ENCODE data around the gene N4BP2. TPM values are rescaled to one million over a fixed set of nuclear protein-coding genes. Genes with fewer than 3 reads are reported as not detected.

Gene N4BP2
- total and polyA plus RNA-seq, 9 donors = 3.5 to 21.3 (median 10.6) TPM

- Histone ChIP-seq H3K27ac (no peak overlapping the region), H3K9me3 (no peaks in the 10 kb centered on the region), H3K36me3 (no peaks in the 10 kb centered on the region), H3K27me3 (no peaks in the 10 kb centered on the region), H3K4me3 (no peak overlapping the region), H3K4me1 (ENCODE audit: insufficient read depth) (peaks cover 2% of the 10 kb centered on the region)
- no peak for DNase-seq
- 93 to 95% (median 94%) methylated on average over 4 of the region's 4 CpGs for WGBS, 3 donors
- TF ChIP-seq EP300 (IDR thresholded peaks at IDR 0.05) (no peak), POLR2A (IDR thresholded peaks at IDR 0.05) (no peak)
- TF ChIP-seq, protein P1, sequence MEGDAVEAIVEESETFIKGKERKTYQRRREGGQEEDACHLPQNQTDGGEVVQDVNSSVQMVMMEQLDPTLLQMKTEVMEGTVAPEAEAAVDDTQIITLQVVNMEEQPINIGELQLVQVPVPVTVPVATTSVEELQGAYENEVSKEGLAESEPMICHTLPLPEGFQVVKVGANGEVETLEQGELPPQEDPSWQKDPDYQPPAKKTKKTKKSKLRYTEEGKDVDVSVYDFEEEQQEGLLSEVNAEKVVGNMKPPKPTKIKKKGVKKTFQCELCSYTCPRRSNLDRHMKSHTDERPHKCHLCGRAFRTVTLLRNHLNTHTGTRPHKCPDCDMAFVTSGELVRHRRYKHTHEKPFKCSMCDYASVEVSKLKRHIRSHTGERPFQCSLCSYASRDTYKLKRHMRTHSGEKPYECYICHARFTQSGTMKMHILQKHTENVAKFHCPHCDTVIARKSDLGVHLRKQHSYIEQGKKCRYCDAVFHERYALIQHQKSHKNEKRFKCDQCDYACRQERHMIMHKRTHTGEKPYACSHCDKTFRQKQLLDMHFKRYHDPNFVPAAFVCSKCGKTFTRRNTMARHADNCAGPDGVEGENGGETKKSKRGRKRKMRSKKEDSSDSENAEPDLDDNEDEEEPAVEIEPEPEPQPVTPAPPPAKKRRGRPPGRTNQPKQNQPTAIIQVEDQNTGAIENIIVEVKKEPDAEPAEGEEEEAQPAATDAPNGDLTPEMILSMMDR (IDR thresholded peaks at IDR 0.05) = no peak
- intact Hi-C loops (cut with DNase I) = no loop called here
Observed at GRCh38 chr4:40201898-40202297, 145.2 kb downstream of the N4BP2 start.

GRCh38 chr4:40202474-40202873 is 145.8 kb downstream of the N4BP2 start:
- intact Hi-C loops (cut with DNase I) = no loop called here
- TF ChIP-seq POLR2A (IDR thresholded peaks at IDR 0.05) (no peak), EP300 (IDR thresholded peaks at IDR 0.05) (no peak)
- TF ChIP-seq, protein P1 (IDR thresholded peaks at IDR 0.05) = no peak
- 80 to 84% (median 82%) methylated on average over 3 of the region's 3 CpGs for WGBS, 3 donors

GRCh38 chr4:40204507-40205258 is 148.0 kb downstream of the N4BP2 start:
- intact Hi-C loops (cut with DNase I) = no loop called here
- 92 to 93% (median 92%) methylated on average over 9 of the region's 9 CpGs for WGBS, 3 donors
- no peak overlapping the region for H3K27ac ChIP-seq

More at GRCh38 chr4:40202474-40202873, 145.8 kb downstream of the N4BP2 start:
- Histone ChIP-seq H3K27ac (no peak overlapping the region), H3K27me3 (no peaks in the 10 kb centered on the region), H3K9me3 (no peaks in the 10 kb centered on the region), H3K36me3 (no peaks in the 10 kb centered on the region), H3K4me1 (ENCODE audit: insufficient read depth) (peaks cover 2% of the 10 kb centered on the region), H3K4me3 (no peak overlapping the region)
- DNase-seq = no peak

DNA sequence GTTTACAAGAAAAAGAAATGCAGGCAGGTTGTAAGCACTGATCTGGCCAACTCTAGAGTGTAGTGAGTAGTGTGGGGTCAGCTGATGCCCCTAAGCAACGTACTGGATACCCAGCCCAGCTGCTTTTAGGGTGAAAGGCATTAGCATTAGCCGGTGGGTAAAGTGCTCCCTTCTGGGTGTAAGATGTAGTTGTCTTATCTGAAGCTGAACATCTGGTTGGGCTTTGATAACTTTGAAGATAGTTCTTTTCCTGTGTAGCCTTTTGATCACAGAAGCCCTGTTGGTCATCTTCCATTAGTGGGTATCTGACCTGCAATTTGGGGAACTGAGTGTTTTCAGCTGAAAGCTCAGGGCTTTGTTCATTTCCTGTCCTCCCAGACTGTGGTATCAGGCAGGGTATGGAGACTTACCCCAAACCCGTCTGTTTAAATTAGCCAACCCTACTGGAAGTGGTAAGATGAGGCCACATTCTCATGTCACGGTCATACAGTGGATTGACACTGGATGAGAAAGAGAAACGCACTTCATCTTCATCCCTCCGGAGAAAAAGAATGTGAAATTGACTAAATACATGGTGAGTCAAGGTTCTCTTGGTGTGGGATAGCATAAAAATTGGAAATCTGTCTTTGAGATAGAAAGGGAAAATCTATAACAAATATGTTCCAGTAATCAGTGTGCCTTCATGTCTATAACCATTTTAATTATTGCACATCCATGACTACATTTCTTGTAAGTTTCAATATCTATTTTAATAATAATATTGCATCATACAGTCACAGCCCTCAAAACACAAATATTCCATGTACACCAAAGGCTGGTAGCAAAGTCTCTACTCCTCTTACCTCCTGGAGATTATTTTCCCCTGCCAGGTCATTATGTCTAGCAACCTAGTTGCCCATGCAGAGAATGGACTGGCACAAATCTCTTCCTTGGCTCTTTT is 148.9 kb downstream of the N4BP2 start:
- H3K27me3 ChIP-seq = no peaks in the 10 kb centered on the region
- 76 to 83% (median 81%) methylated on average over 6 of the region's 6 CpGs for WGBS, 3 donors
- H3K36me3 ChIP-seq = no peaks in the 10 kb centered on the region
- no peak overlapping the region for H3K27ac ChIP-seq
- TF ChIP-seq EP300 (IDR thresholded peaks at IDR 0.05) = no peak
- TF ChIP-seq, protein P1 (IDR thresholded peaks at IDR 0.05) = no peak
- no peak for TF ChIP-seq POLR2A (IDR thresholded peaks at IDR 0.05)
- H3K9me3 ChIP-seq = no peaks in the 10 kb centered on the region
- no peaks in the 10 kb centered on the region for H3K4me1 ChIP-seq (ENCODE audit: insufficient read depth)
- DNase-seq = no peak
- intact Hi-C loops (cut with DNase I) = no loop called here
- H3K4me3 ChIP-seq = no peak overlapping the region

More at GRCh38 chr4:40204507-40205258, 148.0 kb downstream of the N4BP2 start:
- DNase-seq = no peak
- Histone ChIP-seq H3K4me1 (ENCODE audit: insufficient read depth) (peaks cover 2% of the 10 kb centered on the region), H3K9me3 (no peaks in the 10 kb centered on the region), H3K36me3 (no peaks in the 10 kb centered on the region), H3K4me3 (no peak overlapping the region), H3K27me3 (no peaks in the 10 kb centered on the region)
- TF ChIP-seq POLR2A (IDR thresholded peaks at IDR 0.05) = no peak
- TF ChIP-seq, protein P1 (IDR thresholded peaks at IDR 0.05) = no peak
- TF ChIP-seq EP300 (IDR thresholded peaks at IDR 0.05) = no peak

Measured in ovary (tissue), 9 donors.